ENCODE data around the gene RACGAP1. TPM values are rescaled to one million over a fixed set of nuclear protein-coding genes. Genes with fewer than 3 reads are reported as not detected.

RACGAP1 gene
- total RNA-seq, 1 donor from 2014 or later, result 3.9 TPM

- ATAC-seq, result peak; percentile 98
- DNase-seq (ENCODE audit: low spot score), result peak; percentile 78
Measured at GRCh38 chr12:49945394-49946080, 79.8 kb downstream of the RACGAP1 start.

GRCh38 chr12:49944718-49945117 is 80.6 kb downstream of the RACGAP1 start:
- DNase-seq (ENCODE audit: low spot score) (no peak), ATAC-seq (no peak)

GRCh38 chr12:49944046-49944445 is 81.2 kb downstream of the RACGAP1 start:
- ATAC-seq (peak; percentile 55), DNase-seq (ENCODE audit: low spot score) (no peak)

- ATAC-seq (no peak), DNase-seq (ENCODE audit: low spot score) (no peak)
Measured at GRCh38 chr12:49943625-49943960, 81.7 kb downstream of the RACGAP1 start.

GRCh38 chr12:49942921-49943624 is 82.2 kb downstream of the RACGAP1 start:
- ATAC-seq, result no peak
- no peak for DNase-seq (ENCODE audit: low spot score)

GRCh38 chr12:49942512-49942893 is 82.8 kb downstream of the RACGAP1 start:
- ATAC-seq, result no peak
- DNase-seq (ENCODE audit: low spot score), result no peak

- ATAC-seq (no peak), DNase-seq (ENCODE audit: low spot score) (no peak)
Measured at GRCh38 chr12:49941556-49942511, 83.5 kb downstream of the RACGAP1 start.

GRCh38 chr12:49939707-49940106 is 85.6 kb downstream of the RACGAP1 start:
- ATAC-seq, result no peak
- DNase-seq (ENCODE audit: low spot score), result no peak

GRCh38 chr12:49939307-49939706 is 86.0 kb downstream of the RACGAP1 start:
- ATAC-seq (no peak), DNase-seq (ENCODE audit: low spot score) (no peak)

Other genes starting within 250 kb of the RACGAP1 start
- 11.3 TPM for gene NCKAP5L, start 197.1 kb downstream of the RACGAP1 start, total RNA-seq
- gene BCDIN3D, start 182.4 kb downstream of the RACGAP1 start, total RNA-seq, result 3.2 TPM
- gene FAIM2, start 121.6 kb downstream of the RACGAP1 start, total RNA-seq, result not detected
- not detected for gene AQP2, start 74.8 kb downstream of the RACGAP1 start, total RNA-seq
- gene AQP5, start 63.6 kb downstream of the RACGAP1 start, total RNA-seq, result not detected
- 0.28 TPM for gene AQP6, start 52.5 kb downstream of the RACGAP1 start, total RNA-seq
- gene ASIC1, start 32.1 kb upstream of the RACGAP1 start, total RNA-seq, result 0.28 TPM
- 18.6 TPM for gene SMARCD1, start 59.8 kb upstream of the RACGAP1 start, total RNA-seq
- gene GPD1, start 78.5 kb upstream of the RACGAP1 start, total RNA-seq, result 129 TPM
- gene COX14, start 86.7 kb upstream of the RACGAP1 start, total RNA-seq, result 57.0 TPM
- gene CERS5, start 141.9 kb upstream of the RACGAP1 start, total RNA-seq, result 6.5 TPM